HepG2 (cell line): Measurements from ENCODE around the gene ADPRM. TPM values are rescaled to one million over a fixed set of nuclear protein-coding genes. Genes with fewer than 3 reads are reported as not detected.
A peak's percentile ranks its signal among the peaks of the same experiment; 100 is the strongest.

ENCODE experiments used
- ATAC-seq: fragments of 200-7000 bp; cut with Tn5 transposase; 3 replicates; pipeline ENCODE4 v1.9.1; 2020; ENCODE audit warnings: mild to moderate bottlenecking, moderate library complexity
- BruUV-seq: library from RNA; stranded (reverse); fragments of 400-500 nt; replicated peaks from 2 replicates; lab custom pipeline; 2021; lab: Mats Ljungman, UMichigan
- CTCF ChIA-PET: fragments of 300-600 bp; formaldehyde crosslinking; extraction: SDS; loops from one replicate; lab custom pipeline; 2021; ENCODE audit warnings: low total read pairs, inconsistent platforms, low intra/inter-chr PET ratio; lab: Yijun Ruan, JAX
- POLR2A ChIA-PET: fragments of 350-600 bp; sonication (Branson Sonifier 250); formaldehyde crosslinking; loops from one replicate; lab custom pipeline; 2020; ENCODE audit warnings: antibody characterized with exemption, inconsistent platforms; lab: Yijun Ruan, JAX
- DNase-seq: peaks from one replicate; pipeline ENCODE4 v3.0.0-alpha.2; 2015; ENCODE audit warnings: low spot score
- FAIRE-seq: peaks from 3 replicates; lab custom pipeline; 2011; peaks lifted over from hg19 to GRCh38; lab: Jason Lieb, UNC
- H2AFZ ChIP-seq: one replicate; pipeline ENCODE4 v1.6.1; 2011; ENCODE audit warnings: low read length, inconsistent platforms
- H3K27ac ChIP-seq: fragments of 300-600 bp; 3 replicates; pipeline ENCODE4 v1.8.0; 2011; ENCODE audit warnings: mixed run types, mild to moderate bottlenecking, mixed read lengths, low read length, inconsistent platforms; ENCODE audit not compliant: insufficient read depth; ENCODE audit errors: extremely low read length
- H3K27me3 ChIP-seq, 2 experiments: fragments of 200-600 bp in 1 of 2; 2 replicates in 1 of 2; 3 replicates in 1 of 2; pipeline versions ENCODE4 v1.6.0 to v1.8.0; 2011; ENCODE audit warnings: low read length in 2 of 2, mild to moderate bottlenecking in 2 of 2, moderate library complexity in 2 of 2, inconsistent platforms in 1 of 2; ENCODE audit not compliant: insufficient read depth in 2 of 2, control insufficient read depth in 1 of 2
- H3K36me3 ChIP-seq, 2 experiments: fragments of 200-600 bp in 1 of 2; replicated peaks in 1 of 2; 2 replicates in 1 of 2; 3 replicates in 1 of 2; pipeline versions ENCODE4 v1.5.1 to v1.8.0; 2011; ENCODE audit warnings: low read length in 2 of 2, inconsistent platforms in 1 of 2; ENCODE audit not compliant: insufficient read depth in 2 of 2, control insufficient read depth in 1 of 2
- H3K4me1 ChIP-seq: 2 replicates; pipeline ENCODE4 v1.5.1; 2012; ENCODE audit warnings: low read length, inconsistent platforms; ENCODE audit not compliant: insufficient read depth
- H3K4me2 ChIP-seq: 2 replicates; pipeline ENCODE4 v1.6.0; 2011; ENCODE audit warnings: low read depth, low read length, inconsistent platforms
- H3K4me3 ChIP-seq, 3 experiments: fragments of 200-600 bp in 1 of 3; sonication (generic), shearing (Covaris generic) in 1 of 3; replicated peaks in 1 of 3; 2 replicates each; pipeline ENCODE4 v1.5.1; 2011 to 2016; ENCODE audit warnings: low read length in 3 of 3, inconsistent platforms in 2 of 3, low read depth in 2 of 3, mild to moderate bottlenecking in 2 of 3, control low read depth in 1 of 3, mixed read lengths in 1 of 3; ENCODE audit not compliant: insufficient read depth in 1 of 3
- H3K79me2 ChIP-seq: one replicate; pipeline ENCODE4 v1.6.1; 2011; ENCODE audit warnings: low read length, inconsistent platforms; ENCODE audit not compliant: insufficient read depth
- H3K9ac ChIP-seq: 2 replicates; pipeline ENCODE4 v1.6.0; 2011; ENCODE audit warnings: mild to moderate bottlenecking, low read depth, low read length, inconsistent platforms; ENCODE audit not compliant: insufficient read depth
- H3K9me3 ChIP-seq: 2 replicates; pipeline ENCODE4 v1.5.1; 2012; ENCODE audit warnings: mild to moderate bottlenecking, low read length
- H4K20me1 ChIP-seq: 2 replicates; pipeline ENCODE4 v1.6.0; 2011; ENCODE audit warnings: inconsistent platforms, mild to moderate bottlenecking, low read length, moderate library complexity; ENCODE audit not compliant: insufficient read depth
- ATAD3A ChIP-seq: sonication (generic); formaldehyde crosslinking; IDR thresholded peaks from 2 replicates; pipeline ENCODE4 v1.4.0; 2020; ENCODE audit warnings: missing genetic modification reagents
- HNF4A ChIP-seq: sonication (generic); formaldehyde crosslinking; IDR thresholded peaks from 2 replicates; pipeline ENCODE4 v1.4.0; 2020; ENCODE audit warnings: missing genetic modification reagents
- HOXA3 ChIP-seq: sonication (generic); formaldehyde crosslinking; IDR thresholded peaks from 2 replicates; pipeline ENCODE4 v1.5.0; 2020; ENCODE audit warnings: missing genetic modification reagents
- MZF1 ChIP-seq: sonication (generic); formaldehyde crosslinking; IDR thresholded peaks from 2 replicates; pipeline ENCODE4 v1.8.1; 2023; ENCODE audit warnings: mild to moderate bottlenecking, missing genetic modification reagents, borderline replicate concordance
- THRA ChIP-seq: sonication (generic); formaldehyde crosslinking; IDR thresholded peaks from 2 replicates; pipeline ENCODE4 v1.4.0; 2020; ENCODE audit warnings: missing genetic modification reagents, borderline replicate concordance
- ZNF543 ChIP-seq: sonication (generic); formaldehyde crosslinking; IDR thresholded peaks from 2 replicates; pipeline ENCODE4 v1.4.0; 2020; ENCODE audit warnings: mild to moderate bottlenecking, missing genetic modification reagents
- WGBS: methylation state at CpG from one replicate; pipeline ENCODE4 v1.1.6; 2017; ENCODE audit warnings: low lambda C conversion rate; 5-methylcytosine and 5-hydroxymethylcytosine counted together
- in situ Hi-C: cut with HindIII; loops from 2 replicates; pipeline ENCODE4 v1.10.0; 2017; ENCODE audit warnings: low pct_unique_long_range_greater_than_20kb; ENCODE audit not compliant: extremely low pct_ligation_motif_present
- intact Hi-C: fragments of 100-400 bp; cut with micrococcal nuclease; formaldehyde crosslinking; loops from one replicate; pipeline ENCODE4 v1.10.0; 2022; ENCODE audit not compliant: unreplicated experiment
- polyA plus RNA-seq, 8 experiments: library from polyadenylated mRNA; depleted of rRNA in 3 of 8; stranded (reverse) in 7 of 8; unstranded in 1 of 8; fragments of >200 nt; fragmentation: Illumina TruSeq in 4 of 8; extraction: Trizol in 4 of 8; gene quantifications; 2 replicates each; pipeline versions ENCODE4 v1.2.1 to v1.2.3, GENCODE V29; 2011 to 2016; ENCODE audit warnings: low read depth in 4 of 8, missing spikeins in 1 of 8, mixed read lengths in 1 of 8; ENCODE audit not compliant: insufficient read depth in 1 of 8
- total RNA-seq, 5 experiments: library from RNA; depleted of rRNA; stranded (reverse); fragments of >200 nt; fragmentation: Illumina TruSeq; extraction: Trizol; gene quantifications; 2 replicates each; pipeline ENCODE4 v1.2.3, GENCODE V29; 2016; ENCODE audit warnings: low read depth in 1 of 5

ADPRM gene
- total and polyA plus RNA-seq, 2 of the 13 experiments (the other 11 are each of a cell fraction or from before 2014, with no cell fraction given) = 5.6 to 10.8 TPM

GRCh38 chr17:10738521-10739258, 41.3 kb downstream of the ADPRM start (continued):
- TF ChIP-seq THRA (CRISPR knock-in tag) (peak; percentile 99), HOXA3 (no peak), ZNF543 (CRISPR knock-in tag) (no peak), ATAD3A (CRISPR knock-in tag) (no peak), HNF4A (CRISPR knock-in tag) (peak; percentile 55)

GRCh38 chr17:10739386-10739785, 42.0 kb downstream of the ADPRM start:
- no peak overlapping the region for H3K4me2 ChIP-seq
- intact Hi-C loops (no loop called here), in situ Hi-C loops (loop anchor here (5.0 kb wide), 1 partner anchor 108 kb away; no protein-coding TSS in a partner anchor)
- no peak for TF ChIP-seq MZF1
- WGBS = 17% methylated on average over 5 of the region's 5 CpGs
- ATAC-seq = no peak
- POLR2A ChIA-PET = no interaction called here
- no peak overlapping the region for H2AFZ ChIP-seq
- no peak overlapping the region for H3K9ac ChIP-seq
- no peaks in the 10 kb centered on the region for H3K9me3 ChIP-seq
- no peak overlapping the region for H3K4me3 ChIP-seq
- no peaks in the 10 kb centered on the region for H3K79me2 ChIP-seq
- BruUV-seq = no TSS peak
- no peak for FAIRE-seq
- no peak overlapping the region for H3K27ac ChIP-seq
- no peaks in the 10 kb centered on the region for H3K36me3 ChIP-seq
- DNase-seq = no peak
- H3K27me3 ChIP-seq = peaks cover 0 to 8% of the 10 kb centered on the region in 2 experiments; a peak in 2 of 5 replicates
- peaks cover 35% of the 10 kb centered on the region for H3K4me1 ChIP-seq
- CTCF ChIA-PET = no interaction called here
- no peaks in the 10 kb centered on the region for H4K20me1 ChIP-seq
